Spleen (tissue), 11 donors: ENCODE measurements around the gene PIGU. TPM values are rescaled to one million over a fixed set of nuclear protein-coding genes. Genes with fewer than 3 reads are reported as not detected.
"Not testable (repeated sequence)": the region's sequence is repeated elsewhere in the genome, so short reads cannot be mapped to it uniquely, and the experiment has no call there.

ENCODE experiments used
- DNase-seq: peaks from one replicate; pipeline ENCODE4 v3.0.0-alpha.2; 2020
- H3K27ac ChIP-seq, 8 donors: fragments of 200-600 bp; sonication (generic) in 7 of 8; 1 replicate in 4 of 8; 2 replicates in 4 of 8; pipeline versions ENCODE4 v1.5.0 to v1.8.0; 2016 to 2021; ENCODE audit warnings: inconsistent platforms in 4 of 8, mild to moderate bottlenecking in 4 of 8, moderate library complexity in 1 of 8
- H3K27me3 ChIP-seq, 7 donors: fragments of 200-600 bp; sonication (generic) in 6 of 7; replicated peaks in 1 of 7; 1 replicate in 4 of 7; 2 replicates in 3 of 7; pipeline versions ENCODE4 v1.5.0 to v1.8.0; 2016 to 2021; ENCODE audit warnings: inconsistent platforms in 3 of 7, mild to moderate bottlenecking in 1 of 7
- H3K36me3 ChIP-seq, 6 donors: fragments of 200-600 bp; sonication (generic) in 5 of 6; 1 replicate in 4 of 6; 2 replicates in 2 of 6; pipeline versions ENCODE4 v1.5.0 to v1.8.0; 2016 to 2021; ENCODE audit warnings: inconsistent platforms in 2 of 6
- H3K4me1 ChIP-seq, 6 donors: fragments of 200-600 bp; sonication (generic) in 5 of 6; 1 replicate in 3 of 6; 2 replicates in 3 of 6; pipeline versions ENCODE4 v1.5.0 to v1.8.0; 2016 to 2021; ENCODE audit warnings: inconsistent platforms in 3 of 6
- H3K4me3 ChIP-seq, 8 donors: fragments of 200-600 bp; sonication (generic) in 7 of 8; 1 replicate in 4 of 8; 2 replicates in 4 of 8; pipeline versions ENCODE4 v1.5.0 to v1.8.0; 2016 to 2021; ENCODE audit warnings: inconsistent platforms in 4 of 8, mild to moderate bottlenecking in 4 of 8, moderate library complexity in 2 of 8
- H3K9me3 ChIP-seq, 8 donors: fragments of 200-600 bp; sonication (generic) in 7 of 8; 1 replicate in 4 of 8; 2 replicates in 4 of 8; pipeline versions ENCODE4 v1.5.0 to v1.8.0; 2016 to 2021; ENCODE audit warnings: inconsistent platforms in 4 of 8
- POLR2A ChIP-seq, 3 donors: fragments of 450-650 bp; IDR thresholded peaks; one replicate each; pipeline ENCODE4 v1.5.1; 2017; ENCODE audit warnings: antibody characterized with exemption in 3 of 3, mild to moderate bottlenecking in 1 of 3
- POLR2AphosphoS5 ChIP-seq, 3 donors: sonication (generic); formaldehyde crosslinking; IDR thresholded peaks; one replicate each; pipeline ENCODE4 v1.5.1; 2017; ENCODE audit warnings: antibody characterized with exemption in 3 of 3
- WGBS, 5 donors: extraction: QIAGEN DNeasy Blood & Tissue Kit in 3 of 5; methylation state at CpG; one replicate each; pipeline versions ENCODE4 v1.1.5 to v1.1.7; 2013 to 2018; 5-methylcytosine and 5-hydroxymethylcytosine counted together
- intact Hi-C: fragments of 100-400 bp; cut with DNase I; formaldehyde crosslinking; loops from one replicate; pipeline ENCODE4 v1.15.0; 2023; ENCODE audit warnings: low total_unique reads
- polyA plus RNA-seq, 3 donors: library from polyadenylated mRNA; stranded (reverse); fragments of 200-250 nt; gene quantifications; one replicate each; pipeline ENCODE4 v1.2.1, GENCODE V29; 2013
- total RNA-seq, 7 donors: library from RNA; depleted of rRNA in 3 of 7; stranded (reverse); fragments of >200 nt in 3 of 7; fragmentation: NEBNext Ultra II Directional in 4 of 7; extraction: Animal tissue kit (Norgen Biotek cat#: 25700) in 4 of 7; gene quantifications; one replicate each; pipeline versions ENCODE4 v1.1.0 to v1.2.1, GENCODE V29; 2016 to 2021
- TF ChIP-seq, protein P1 (sequence below), 11 experiments: fragments of 200-600 bp in 7 of 11; fragments of 450-650 bp in 4 of 11; sonication (generic) in 4 of 11; IDR thresholded peaks in 8 of 11; conservative IDR thresholded peaks in 3 of 11; 1 replicate in 7 of 11; 2 replicates in 4 of 11; pipeline versions ENCODE4 v1.4.0 to v1.8.0; 2016 to 2021; ENCODE audit warnings: antibody characterized with exemption in 11 of 11, inconsistent platforms in 4 of 11, mild to moderate bottlenecking in 1 of 11
- donor health status: healthy with polysubstance abuse.
- donor health status: DM: no; HTN: no; CAD: no; lungs with moderate emphysema.
- donor health status: DM: no; HTN: no; CAD: no.
- donor health status: Bipolar disorder and iron deficiency.
- donor health status: healthy.
- donor health status: DM: no; HTN: no; CAD: no.
- donor health status: DM: yes; HTN: yes; CAD: no.

PIGU gene
- total and polyA plus RNA-seq, 10 donors: 10.0 to 20.4 (median 14.5) TPM

DNA sequence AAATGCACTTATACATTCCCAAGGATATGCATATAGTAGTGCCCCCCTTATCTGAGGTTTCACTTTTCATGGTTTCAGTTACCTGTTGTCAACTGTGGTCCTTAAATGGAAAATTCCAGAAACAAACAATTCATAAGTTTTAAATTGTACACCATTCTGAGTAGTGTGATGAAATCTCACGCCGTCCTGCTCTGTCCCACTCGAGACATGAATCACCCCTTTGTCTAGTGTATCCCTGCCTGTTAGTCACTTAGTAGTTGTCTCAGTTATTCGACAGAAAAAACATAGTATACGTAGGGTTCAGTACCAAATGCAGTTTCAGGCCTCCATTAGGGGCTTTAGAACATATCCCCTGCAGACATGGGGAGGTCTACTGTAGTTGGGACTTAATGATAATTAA, 61.4 kb downstream of the PIGU start:
- Histone ChIP-seq H3K36me3 (peaks cover 0 to 70% (median 13%) of the 10 kb centered on the region in 6 donors), H3K4me3 (no peak overlapping the region), H3K27me3 (no peaks in the 10 kb centered on the region), H3K9me3 (peaks cover 0 to 13% (median 3%) of the 10 kb centered on the region in 8 donors), H3K4me1 (no peaks in the 10 kb centered on the region), H3K27ac (no peak overlapping the region)
- WGBS, 5 donors: 87 to 99% (median 94%) methylated on average over 5 of the region's 5 CpGs
- TF ChIP-seq POLR2A (IDR thresholded peaks at IDR 0.05): no peak
- TF ChIP-seq, protein P1, sequence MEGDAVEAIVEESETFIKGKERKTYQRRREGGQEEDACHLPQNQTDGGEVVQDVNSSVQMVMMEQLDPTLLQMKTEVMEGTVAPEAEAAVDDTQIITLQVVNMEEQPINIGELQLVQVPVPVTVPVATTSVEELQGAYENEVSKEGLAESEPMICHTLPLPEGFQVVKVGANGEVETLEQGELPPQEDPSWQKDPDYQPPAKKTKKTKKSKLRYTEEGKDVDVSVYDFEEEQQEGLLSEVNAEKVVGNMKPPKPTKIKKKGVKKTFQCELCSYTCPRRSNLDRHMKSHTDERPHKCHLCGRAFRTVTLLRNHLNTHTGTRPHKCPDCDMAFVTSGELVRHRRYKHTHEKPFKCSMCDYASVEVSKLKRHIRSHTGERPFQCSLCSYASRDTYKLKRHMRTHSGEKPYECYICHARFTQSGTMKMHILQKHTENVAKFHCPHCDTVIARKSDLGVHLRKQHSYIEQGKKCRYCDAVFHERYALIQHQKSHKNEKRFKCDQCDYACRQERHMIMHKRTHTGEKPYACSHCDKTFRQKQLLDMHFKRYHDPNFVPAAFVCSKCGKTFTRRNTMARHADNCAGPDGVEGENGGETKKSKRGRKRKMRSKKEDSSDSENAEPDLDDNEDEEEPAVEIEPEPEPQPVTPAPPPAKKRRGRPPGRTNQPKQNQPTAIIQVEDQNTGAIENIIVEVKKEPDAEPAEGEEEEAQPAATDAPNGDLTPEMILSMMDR (IDR thresholded peaks at IDR 0.05 in 8 of 11, conservative IDR thresholded peaks at IDR 0.05 in 3 of 11): no peak
- no peak for TF ChIP-seq POLR2AphosphoS5 (IDR thresholded peaks at IDR 0.05)
- DNase-seq: no peak
- intact Hi-C loops: no loop called here

DNA sequence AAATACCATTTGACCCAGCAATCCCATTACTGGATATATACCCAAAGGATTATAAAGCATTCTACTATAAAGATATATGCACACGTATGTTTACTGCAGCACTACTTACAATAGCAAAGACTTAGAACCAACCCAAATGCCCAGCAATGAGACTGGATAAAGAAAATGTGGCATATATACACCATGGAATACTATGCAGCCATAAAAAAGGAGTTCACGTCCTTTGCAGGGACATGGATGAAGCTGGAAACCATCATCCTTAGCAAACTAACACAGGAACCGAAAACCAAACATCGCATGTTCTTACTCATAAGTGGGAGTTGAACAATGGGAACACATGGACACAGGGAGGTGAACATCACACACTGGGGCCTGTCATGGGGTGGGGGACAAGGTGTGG, 64.9 kb downstream of the PIGU start:
- DNase-seq, H3K27me3 ChIP-seq, intact Hi-C loops, H3K9me3 ChIP-seq, H3K27ac ChIP-seq, H3K4me3 ChIP-seq, H3K4me1 ChIP-seq: not testable (repeated sequence)
- peaks cover 0 to 51% (median 11%) of the 10 kb centered on the region in 6 donors for H3K36me3 ChIP-seq
- 87 to 99% (median 96%) methylated on average over 4 of the region's 4 CpGs for WGBS, 5 donors

DNA sequence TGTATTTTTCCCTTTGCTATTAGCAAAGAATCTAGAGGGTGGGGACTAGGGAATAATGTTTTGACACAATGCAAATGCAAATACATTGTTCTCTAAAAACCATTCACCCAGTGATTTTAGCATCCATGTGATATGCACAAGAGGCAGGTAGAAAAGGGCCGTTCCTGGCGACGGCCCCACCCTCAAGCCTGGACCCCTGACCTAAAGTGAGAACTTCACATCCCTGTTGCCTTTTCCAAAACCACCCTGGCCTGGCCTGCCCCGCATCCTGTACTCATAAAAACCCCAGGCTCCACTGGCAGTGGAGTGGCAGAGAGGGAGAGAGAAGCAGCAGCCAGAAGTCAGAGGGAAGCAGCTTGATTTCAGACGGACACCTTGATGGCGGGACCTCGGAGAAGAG, 69.8 kb downstream of the PIGU start:
- Histone ChIP-seq H3K9me3 (peaks cover 0 to 4% (median 2%) of the 10 kb centered on the region in 8 donors), H3K36me3 (peaks cover 0 to 8% (median 0%) of the 10 kb centered on the region in 6 donors), H3K27me3 (no peaks in the 10 kb centered on the region), H3K27ac (no peak overlapping the region), H3K4me3 (no peak overlapping the region), H3K4me1 (peaks cover 0 to 10% (median 0%) of the 10 kb centered on the region in 6 donors)
- WGBS, 5 donors: 96 to 100% (median 97%) methylated on average over 7 of the region's 7 CpGs
- DNase-seq: no peak
- intact Hi-C loops: no loop called here
- no peak for TF ChIP-seq POLR2A (IDR thresholded peaks at IDR 0.05)
- TF ChIP-seq, protein P1 (IDR thresholded peaks at IDR 0.05 in 8 of 11, conservative IDR thresholded peaks at IDR 0.05 in 3 of 11): no peak
- TF ChIP-seq POLR2AphosphoS5 (IDR thresholded peaks at IDR 0.05): no peak

DNA sequence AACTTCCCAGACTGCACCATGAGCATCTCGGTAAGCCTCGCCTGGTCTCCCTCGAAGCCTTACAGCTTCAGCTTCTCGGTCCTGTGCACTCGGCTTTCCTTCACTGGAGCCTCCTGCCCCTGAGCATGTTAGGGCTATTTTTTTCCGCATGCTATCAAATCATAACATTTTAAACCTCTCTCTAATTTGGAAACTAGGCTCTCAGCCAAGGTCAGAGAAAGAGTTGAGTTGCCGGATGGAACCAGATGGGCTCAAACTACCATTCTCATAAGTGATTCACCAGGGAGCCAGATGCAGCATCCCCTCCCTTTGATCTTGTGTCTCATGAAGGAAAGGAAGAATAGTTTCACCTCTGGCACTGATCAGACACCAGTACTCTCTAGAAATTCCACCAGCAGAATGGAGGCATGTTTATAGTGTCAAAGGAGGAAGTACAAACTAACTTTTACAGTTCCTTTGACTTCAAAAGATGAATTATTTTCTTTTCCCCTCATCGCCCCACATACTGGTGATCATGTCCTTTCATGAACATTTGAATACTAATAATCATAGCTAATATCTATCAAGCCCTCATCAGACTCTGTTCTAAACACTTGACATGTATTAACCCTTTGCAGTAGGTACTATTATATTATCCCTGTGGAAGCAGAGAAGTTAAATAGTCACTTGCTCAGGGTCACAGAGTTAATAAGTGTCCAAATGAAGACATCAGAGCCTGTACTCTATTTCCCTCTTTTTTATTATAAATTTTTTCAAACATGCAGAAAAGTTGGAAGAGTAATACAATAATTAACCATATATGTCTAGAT, 71.7 kb downstream of the PIGU start:
- no peak for TF ChIP-seq POLR2AphosphoS5 (IDR thresholded peaks at IDR 0.05)
- TF ChIP-seq POLR2A (IDR thresholded peaks at IDR 0.05): no peak
- TF ChIP-seq, protein P1 (IDR thresholded peaks at IDR 0.05 in 8 of 11, conservative IDR thresholded peaks at IDR 0.05 in 3 of 11): no peak
- Histone ChIP-seq H3K36me3 (peaks cover 0 to 9% (median 0%) of the 10 kb centered on the region in 6 donors), H3K27ac (peak overlapping the region in 3 of 8 donors; percentile 2 to 9 (median 5)), H3K4me3 (no peak overlapping the region), H3K27me3 (no peaks in the 10 kb centered on the region), H3K9me3 (no peaks in the 10 kb centered on the region), H3K4me1 (peaks cover 0 to 10% (median 0%) of the 10 kb centered on the region in 6 donors)
- DNase-seq: no peak
- WGBS, 5 donors: 76 to 85% (median 83%) methylated on average over 8 of the region's 8 CpGs
- intact Hi-C loops: no loop called here
